ENCODE measurements around the gene KIF5B.

DNA sequence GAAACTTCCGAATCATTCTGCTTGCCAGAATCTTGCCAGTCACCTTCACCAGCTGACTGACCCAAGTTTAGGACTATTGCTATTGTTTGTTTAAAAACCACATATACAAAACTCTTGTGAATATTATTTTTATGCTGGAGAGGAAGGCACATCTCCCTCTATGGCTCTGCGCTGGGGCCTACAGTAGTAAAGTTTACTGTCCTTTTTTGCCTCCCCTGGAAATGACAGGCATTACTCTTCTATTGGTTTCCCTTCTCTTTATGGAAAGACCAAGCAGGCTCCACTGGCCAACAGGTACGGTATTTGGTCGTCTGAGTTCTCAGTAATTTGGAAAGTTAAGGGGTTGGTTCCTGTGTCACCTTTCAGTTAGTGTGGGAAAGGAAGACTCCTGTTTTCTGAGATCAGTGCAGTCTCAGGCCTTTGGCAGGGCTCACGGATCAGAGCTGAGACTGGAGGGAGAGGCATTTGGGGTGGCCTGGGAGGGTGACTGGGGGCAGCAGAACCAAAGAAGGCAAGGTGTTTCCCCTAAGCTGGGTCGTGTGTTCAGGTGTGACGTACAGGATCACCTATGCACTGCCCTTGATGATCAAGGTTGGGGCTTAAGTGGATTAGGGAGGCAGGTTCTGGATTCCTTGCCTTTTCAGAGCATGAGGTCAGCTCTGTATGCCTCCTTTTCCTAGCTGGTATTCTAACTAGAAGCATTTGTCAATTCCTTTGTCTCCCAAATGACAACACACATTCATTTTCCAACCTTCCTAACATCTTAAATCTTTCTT lies 16.0 kb upstream of the KIF5B start:
- TF ChIP-seq RFX5 (IDR thresholded peaks at IDR 0.05; ENCODE audit: low read depth, low read length) (no peak), CTCF (IDR thresholded peaks at IDR 0.05 in 2 of 3, conservative IDR thresholded peaks at IDR 0.05 in 1 of 3; ENCODE audit: control insufficient read depth in 2 of 3, extremely low read depth in 1 of 3, insufficient read depth in 1 of 3, low read depth in 3 of 3, low read length in 3 of 3) (no peak), PAX8 (IDR thresholded peaks at IDR 0.05) (no peak), IKZF2 (IDR thresholded peaks at IDR 0.05) (no peak), EZH2 (IDR thresholded peaks at IDR 0.05; ENCODE audit: borderline replicate concordance, control insufficient read depth, low read depth, low read length) (no peak), TARDBP (IDR thresholded peaks at IDR 0.05; ENCODE audit: borderline replicate concordance) (no peak), RAD21 (IDR thresholded peaks at IDR 0.05; ENCODE audit: insufficient read depth, low read depth, low read length) (no peak), POLR2AphosphoS5 (IDR thresholded peaks at IDR 0.05; ENCODE audit: low read length) (no peak), POLR2A (IDR thresholded peaks at IDR 0.05; ENCODE audit: low read depth, low read length) (no peak), JUNB (IDR thresholded peaks at IDR 0.05) (no peak), CBX5 (IDR thresholded peaks at IDR 0.05; ENCODE audit: low read depth) (no peak), CREB1 (IDR thresholded peaks at IDR 0.05; ENCODE audit: low read depth) (no peak)
- TF ChIP-seq, protein P1, sequence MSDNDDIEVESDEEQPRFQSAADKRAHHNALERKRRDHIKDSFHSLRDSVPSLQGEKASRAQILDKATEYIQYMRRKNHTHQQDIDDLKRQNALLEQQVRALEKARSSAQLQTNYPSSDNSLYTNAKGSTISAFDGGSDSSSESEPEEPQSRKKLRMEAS (IDR thresholded peaks at IDR 0.05; ENCODE audit: low read depth, low read length), result no peak

Measured in GM12878 (cell line).